ENCODE results near the gene ZNF625.
"Not testable (repeated sequence)": the region's sequence is repeated elsewhere in the genome, so short reads cannot be mapped to it uniquely, and the experiment has no call there.

ZNF625 gene

DNA sequence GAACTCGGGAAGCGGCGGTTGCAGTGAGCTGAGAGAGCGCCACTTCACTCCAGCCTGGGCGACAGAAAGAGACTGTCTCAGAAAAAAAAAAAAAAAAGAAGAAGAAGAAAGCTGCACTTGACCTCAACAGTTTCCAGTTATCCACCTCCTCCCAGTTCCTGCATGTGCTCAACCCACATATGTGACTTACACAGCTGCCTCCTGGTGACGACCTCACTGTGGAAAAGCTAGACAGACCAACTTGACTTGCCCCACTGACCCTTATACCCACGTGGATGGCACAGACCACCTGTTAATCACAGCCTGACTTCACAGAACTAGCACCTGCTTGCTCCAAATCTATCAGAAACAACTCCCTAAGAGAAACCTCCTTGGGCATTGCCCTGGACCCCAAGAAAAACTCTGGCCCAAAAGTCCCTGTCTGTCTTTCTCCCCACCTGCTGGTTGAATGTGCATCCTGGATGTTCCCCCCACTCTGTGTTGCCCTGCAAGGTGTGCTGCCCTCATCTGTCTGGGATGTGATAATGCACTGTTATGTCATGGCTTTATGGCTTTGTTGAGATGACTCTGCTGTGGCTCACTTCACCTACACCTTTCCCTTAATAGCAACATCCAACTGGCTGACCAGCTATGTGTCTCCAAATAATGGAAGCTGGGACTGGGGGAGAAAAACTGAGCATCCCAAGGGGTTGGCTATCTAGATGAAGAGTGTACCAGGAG lies 19.2 kb downstream of the ZNF625 start:
- DNase-seq (ENCODE audit: low read depth in 2 of 2): no peak

GRCh38 chr19:12133069-12133468 lies 23.5 kb downstream of the ZNF625 start:
- no peak for DNase-seq (ENCODE audit: low read depth in 2 of 2)

- DNase-seq (ENCODE audit: low read depth in 2 of 2): no peak
These were observed 29.8 kb downstream of the ZNF625 start for GRCh38 chr19:12126707-12127106.

GRCh38 chr19:12117201-12117970 lies 39.1 kb downstream of the ZNF625 start:
- DNase-seq (ENCODE audit: low read depth in 2 of 2): no peak

GRCh38 chr19:12113121-12113520 lies 43.4 kb downstream of the ZNF625 start:
- DNase-seq (ENCODE audit: low read depth in 2 of 2): no peak

DNA sequence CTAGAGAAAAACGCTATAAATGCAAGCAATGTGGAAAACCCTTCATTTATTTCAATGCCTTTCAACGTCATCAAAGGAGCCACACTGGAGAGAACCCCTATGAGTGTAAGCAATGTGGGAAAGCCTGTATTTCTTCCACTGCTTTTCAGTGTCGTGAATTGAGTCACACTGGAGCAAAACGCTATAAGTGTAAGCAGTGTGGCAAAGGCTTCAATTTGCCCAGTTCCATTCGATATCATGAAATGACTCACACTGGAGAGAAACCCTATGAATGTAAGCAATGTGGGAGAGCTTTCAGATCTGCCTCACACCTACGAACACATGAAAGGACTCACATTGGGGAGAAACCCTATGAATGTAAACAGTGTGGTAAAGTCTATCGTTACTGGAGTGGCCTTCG lies 43.8 kb downstream of the ZNF625 start:
- no peak for DNase-seq (ENCODE audit: low read depth in 2 of 2)

- no peak for DNase-seq (ENCODE audit: low read depth in 2 of 2)
These were observed 44.4 kb downstream of the ZNF625 start for GRCh38 chr19:12111943-12112637.

DNA sequence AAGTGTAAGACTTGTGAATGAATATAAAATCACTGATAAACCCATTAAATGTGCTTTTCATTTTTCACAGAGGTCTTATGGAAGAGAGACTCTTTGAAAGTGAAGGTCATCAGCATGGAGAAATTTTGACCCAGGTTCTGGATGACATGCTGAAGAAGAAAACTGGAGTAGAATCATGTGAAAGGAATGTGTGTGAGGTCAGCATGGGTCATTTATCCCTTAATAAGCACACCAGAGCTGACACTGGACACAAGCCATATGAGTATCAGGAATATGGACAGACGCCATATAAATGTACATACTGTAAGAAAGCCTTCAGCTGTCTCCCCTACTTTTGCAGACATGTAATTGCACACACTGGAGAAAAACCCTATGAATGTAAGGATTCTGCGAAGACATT lies 45.4 kb downstream of the ZNF625 start:
- no peak for DNase-seq (ENCODE audit: low read depth in 2 of 2)

GRCh38 chr19:12103909-12104308 lies 52.6 kb downstream of the ZNF625 start:
- not testable (repeated sequence) for DNase-seq (ENCODE audit: low read depth in 2 of 2)

DNA sequence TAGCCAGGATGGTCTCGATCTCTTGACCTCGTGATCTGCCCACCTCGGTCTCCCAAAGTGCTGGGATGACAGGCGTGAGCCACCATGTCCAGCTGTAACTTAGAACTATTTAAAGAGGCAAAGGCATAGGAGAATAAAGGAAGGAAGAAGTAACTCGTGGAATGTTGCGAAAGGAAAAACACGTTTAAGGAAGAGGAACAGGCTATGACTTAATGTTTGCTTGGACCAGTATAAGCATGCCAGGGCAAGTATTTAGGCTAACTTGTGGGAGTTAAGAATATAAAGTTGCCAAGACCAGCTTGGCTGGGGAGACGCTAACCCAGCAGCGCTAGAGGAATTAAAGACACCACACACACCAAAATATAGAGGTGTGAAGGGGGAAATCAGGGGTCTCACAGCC lies 58.5 kb downstream of the ZNF625 start:
- no peak for DNase-seq (ENCODE audit: low read depth in 2 of 2)

DNA sequence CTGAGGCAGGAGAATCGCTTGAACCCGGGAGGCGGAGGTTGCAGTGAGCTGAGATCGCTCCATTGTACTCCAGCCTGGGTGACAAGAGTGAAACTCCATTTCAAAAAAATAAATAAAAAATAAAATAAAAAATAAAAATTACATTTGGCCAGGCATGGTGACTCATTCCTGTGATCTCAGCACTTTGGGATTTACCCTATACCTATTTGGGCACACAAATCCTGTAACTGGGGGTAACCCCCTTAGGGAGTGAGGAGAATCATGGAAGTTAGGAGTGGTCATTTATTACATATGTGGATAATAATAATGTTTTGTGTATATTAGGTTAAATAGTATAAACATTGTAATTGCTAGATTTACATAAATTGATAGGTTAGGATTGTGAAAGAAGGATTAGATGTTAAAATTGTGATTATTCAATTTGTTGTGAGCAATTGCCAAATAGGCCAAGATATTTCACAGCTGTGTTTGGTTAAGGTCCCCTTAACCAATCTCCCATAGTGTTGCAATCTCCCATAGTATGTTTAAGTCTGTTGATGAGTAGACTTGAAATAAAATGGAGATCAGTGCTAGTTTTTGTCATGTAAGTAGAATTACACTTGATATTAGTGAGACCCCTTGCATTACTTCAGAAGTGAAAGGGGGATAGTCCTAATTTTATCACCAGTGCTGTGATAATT lies 61.3 kb downstream of the ZNF625 start:
- no peak for DNase-seq (ENCODE audit: low read depth in 2 of 2)
